AG04450 (cell line): Measurements from ENCODE around the gene FOXA3. TPM values are rescaled to one million over a fixed set of nuclear protein-coding genes. Genes with fewer than 3 reads are reported as not detected.

Experiments used
- CTCF ChIA-PET: fragments of 300-600, 350-600 bp; formaldehyde crosslinking; extraction: SDS; loops from one replicate; lab custom pipeline; 2022; ENCODE audit warnings: antibody characterized with exemption, inconsistent platforms; lab: Charles Lee
- POLR2A ChIA-PET: fragments of 350-600 bp; formaldehyde crosslinking; extraction: SDS; loops from one replicate; lab custom pipeline; 2021; ENCODE audit warnings: antibody characterized with exemption, inconsistent platforms; lab: Yijun Ruan, JAX
- DNase-seq: peaks from one replicate; pipeline ENCODE4 v3.0.0-alpha.2; 2011; ENCODE audit warnings: low read depth, low spot score
- H3K27ac ChIP-seq: one replicate; pipeline ENCODE4 v1.5.1; 2012; ENCODE audit warnings: low read depth, low read length, control low read depth
- H3K27me3 ChIP-seq: one replicate; pipeline ENCODE4 v1.6.0; 2012; ENCODE audit warnings: low read length; ENCODE audit not compliant: control insufficient read depth, insufficient read depth
- H3K4me3 ChIP-seq: 2 replicates; pipeline ENCODE4 v1.5.1; 2011; ENCODE audit warnings: mild to moderate bottlenecking, low read depth, low read length, control low read depth
- H3K9me3 ChIP-seq: 2 replicates; pipeline ENCODE4 v1.5.1; 2012; ENCODE audit warnings: low read length; ENCODE audit not compliant: control insufficient read depth, insufficient read depth
- polyA plus RNA-seq: library from polyadenylated mRNA; depleted of rRNA; stranded (reverse); fragments of >200 nt; gene quantifications from 2 replicates; pipeline ENCODE4 v1.2.3, GENCODE V29; 2011
- TF ChIP-seq, protein P1 (sequence below): IDR thresholded peaks from 2 replicates; pipeline ENCODE4 v1.5.1; 2011; ENCODE audit warnings: low read depth, low read length, control low read depth, inconsistent platforms

FOXA3 gene
- polyA plus RNA-seq, 1 experiment: not detected

GRCh38 chr19:45847663-45848062, 16.5 kb upstream of the FOXA3 start:
- H3K4me3 ChIP-seq: no peak overlapping the region

DNA sequence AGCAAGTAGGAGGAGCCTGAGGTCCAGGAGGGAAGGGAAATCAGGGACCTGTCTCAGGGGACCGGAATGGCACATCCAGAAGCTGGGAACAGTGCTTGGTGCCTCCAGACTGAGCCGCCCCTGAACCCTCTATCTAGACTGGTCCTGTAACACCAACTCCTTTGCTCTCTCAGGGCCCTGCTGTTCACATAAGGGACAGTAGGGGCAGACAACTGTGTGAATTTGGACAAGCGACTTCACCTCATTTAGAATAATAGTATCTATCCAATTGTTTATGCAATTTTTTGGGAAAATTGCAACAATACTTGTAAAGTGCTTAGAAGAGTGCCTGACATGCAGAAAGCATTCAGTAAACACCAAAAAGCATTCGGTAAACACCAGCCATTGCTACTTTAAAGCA, 15.2 kb upstream of the FOXA3 start:
- ChIA-PET CTCF (interaction anchor here (0.5 to 1.1 kb wide), 4 partner anchors 8 to 1309 kb away, joined by 3 to 7 read pairs (median 3); no protein-coding TSS in a partner anchor), POLR2A (no interaction called here)
- Histone ChIP-seq H3K27ac (no peak overlapping the region), H3K9me3 (no peaks in the 10 kb centered on the region), H3K4me3 (no peak overlapping the region), H3K27me3 (no peaks in the 10 kb centered on the region)
- no peak for DNase-seq
- TF ChIP-seq, protein P1, sequence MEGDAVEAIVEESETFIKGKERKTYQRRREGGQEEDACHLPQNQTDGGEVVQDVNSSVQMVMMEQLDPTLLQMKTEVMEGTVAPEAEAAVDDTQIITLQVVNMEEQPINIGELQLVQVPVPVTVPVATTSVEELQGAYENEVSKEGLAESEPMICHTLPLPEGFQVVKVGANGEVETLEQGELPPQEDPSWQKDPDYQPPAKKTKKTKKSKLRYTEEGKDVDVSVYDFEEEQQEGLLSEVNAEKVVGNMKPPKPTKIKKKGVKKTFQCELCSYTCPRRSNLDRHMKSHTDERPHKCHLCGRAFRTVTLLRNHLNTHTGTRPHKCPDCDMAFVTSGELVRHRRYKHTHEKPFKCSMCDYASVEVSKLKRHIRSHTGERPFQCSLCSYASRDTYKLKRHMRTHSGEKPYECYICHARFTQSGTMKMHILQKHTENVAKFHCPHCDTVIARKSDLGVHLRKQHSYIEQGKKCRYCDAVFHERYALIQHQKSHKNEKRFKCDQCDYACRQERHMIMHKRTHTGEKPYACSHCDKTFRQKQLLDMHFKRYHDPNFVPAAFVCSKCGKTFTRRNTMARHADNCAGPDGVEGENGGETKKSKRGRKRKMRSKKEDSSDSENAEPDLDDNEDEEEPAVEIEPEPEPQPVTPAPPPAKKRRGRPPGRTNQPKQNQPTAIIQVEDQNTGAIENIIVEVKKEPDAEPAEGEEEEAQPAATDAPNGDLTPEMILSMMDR: peak; percentile 37

More at GRCh38 chr19:45847663-45848062, 16.5 kb upstream of the FOXA3 start:
- POLR2A ChIA-PET: no interaction called here
- TF ChIP-seq, protein P1: no peak
- Histone ChIP-seq H3K27me3 (no peaks in the 10 kb centered on the region), H3K9me3 (no peaks in the 10 kb centered on the region), H3K27ac (no peak overlapping the region)
- CTCF ChIA-PET: interaction anchor here (0.7 kb wide), 1 partner anchor 65 kb away, joined by 4 read pairs; the partner anchor contains the start of gene DMPK
- no peak for DNase-seq

DNA sequence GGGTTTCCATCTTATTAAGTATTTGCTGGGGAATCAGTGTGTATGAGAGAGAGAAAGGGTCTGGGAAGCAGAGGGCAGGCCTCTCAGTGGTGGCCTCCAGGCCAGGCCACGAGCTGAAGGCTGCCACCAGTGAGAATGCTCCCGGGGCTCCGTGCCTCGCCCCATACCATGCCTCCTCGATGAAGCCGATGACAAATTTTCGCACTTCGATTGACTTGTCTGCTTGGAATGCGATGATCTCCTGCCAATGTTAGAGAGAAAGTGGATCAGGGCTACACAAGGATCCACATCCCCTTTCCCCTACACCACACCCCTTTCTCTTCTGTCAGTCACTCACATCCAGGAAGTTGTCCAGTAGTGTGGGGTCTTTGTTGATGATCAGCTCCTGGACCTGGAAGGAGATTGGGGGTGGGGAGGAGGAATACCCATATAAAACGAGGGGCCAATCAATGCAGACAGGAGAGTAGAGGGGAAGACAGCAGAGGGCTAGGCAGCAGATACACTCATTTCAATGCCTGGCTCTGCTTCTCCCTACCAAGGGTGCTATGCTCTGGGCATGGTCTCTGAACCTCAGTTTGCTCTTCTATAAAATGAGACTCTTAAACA, 11.9 kb upstream of the FOXA3 start:
- no peak for DNase-seq
- Histone ChIP-seq H3K27me3 (no peaks in the 10 kb centered on the region), H3K9me3 (no peaks in the 10 kb centered on the region), H3K4me3 (no peak overlapping the region), H3K27ac (no peak overlapping the region)
- POLR2A ChIA-PET: interaction anchor here (0.6 kb wide), 1 partner anchor 18 kb away, joined by 4 read pairs; no protein-coding TSS in a partner anchor
- CTCF ChIA-PET: interaction anchor here (0.7 to 3.2 kb wide), 2 partner anchors 16 to 35 kb away, joined by 3 to 15 read pairs; no protein-coding TSS in a partner anchor
- TF ChIP-seq, protein P1: no peak

DNA sequence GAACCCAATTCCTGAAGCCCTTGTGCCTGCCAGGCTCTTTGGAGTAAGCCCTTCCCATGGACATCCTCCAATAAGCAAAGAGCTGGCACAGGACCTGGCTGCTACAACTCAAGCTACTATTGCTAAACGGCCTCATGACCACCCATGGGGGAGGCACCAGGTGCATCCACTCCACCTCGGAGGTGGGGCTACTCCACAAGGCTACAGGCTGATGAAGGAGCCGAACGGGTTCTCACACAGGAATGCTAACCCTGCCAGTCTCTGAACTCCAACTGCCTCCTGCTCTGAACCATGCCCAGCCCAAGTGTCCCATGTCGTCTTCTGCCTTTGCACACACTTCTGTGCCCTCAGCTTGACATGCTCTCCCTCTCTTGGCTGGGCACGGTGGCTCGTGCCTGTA, 11.1 kb upstream of the FOXA3 start:
- CTCF ChIA-PET: interaction anchor here (2.1 kb wide), 1 partner anchor 36 kb away, joined by 12 read pairs; no protein-coding TSS in a partner anchor
- Histone ChIP-seq H3K27me3 (no peaks in the 10 kb centered on the region), H3K27ac (no peak overlapping the region), H3K9me3 (no peaks in the 10 kb centered on the region), H3K4me3 (no peak overlapping the region)
- POLR2A ChIA-PET: interaction anchor here (0.6 to 1.4 kb wide), 2 partner anchors 10 to 18 kb away, joined by 4 read pairs; partner anchors contain the start of gene SYMPK
- TF ChIP-seq, protein P1: no peak
- no peak for DNase-seq
